ENCODE data around the gene CA10. TPM values are rescaled to one million over a fixed set of nuclear protein-coding genes. Genes with fewer than 3 reads are reported as not detected.

CA10 gene
- total and polyA plus RNA-seq, 2 of the 4 experiments (the other 2 are of a cell fraction), result not detected

DNA sequence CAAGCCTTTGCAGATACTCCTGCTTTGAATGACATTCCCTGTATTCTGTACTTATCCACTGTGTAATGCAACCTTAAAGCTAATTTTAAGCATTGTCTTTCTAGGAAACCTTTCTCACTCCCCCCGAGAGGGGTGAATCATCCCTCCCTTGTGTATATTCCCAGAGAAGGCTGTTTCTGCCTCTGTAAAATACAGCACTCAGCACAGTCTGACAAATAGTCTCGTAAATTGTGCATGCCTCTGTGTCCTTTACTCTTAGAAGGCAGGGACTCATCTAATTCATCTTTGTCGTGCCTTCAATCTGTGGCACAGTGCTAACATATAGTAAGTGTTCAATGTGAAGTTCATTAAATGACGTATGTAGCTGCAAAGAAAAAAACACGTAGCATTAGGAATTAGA lies 200.7 kb downstream of the CA10 start:
- no peaks in the 10 kb centered on the region for H3K27me3 ChIP-seq (ENCODE audit: control insufficient read depth, insufficient read depth, low read length)
- no peak overlapping the region for H3K4me2 ChIP-seq (ENCODE audit: low read depth, low read length)
- H3K4me1 ChIP-seq (ENCODE audit: control insufficient read depth, insufficient read depth, low read length), result no peaks in the 10 kb centered on the region
- no peaks in the 10 kb centered on the region for H4K20me1 ChIP-seq (ENCODE audit: insufficient read depth, low read length)
- no peak overlapping the region for H3K4ac ChIP-seq (ENCODE audit: low read depth, low read length)
- BruUV-seq (replicated peaks), result no TSS peak
- no peak overlapping the region for H2AK5ac ChIP-seq (ENCODE audit: low read depth, low read length)
- intact Hi-C loops (cut with micrococcal nuclease) (no loop called here), in situ Hi-C loops (cut with MboI; ENCODE audit: low sequenced_read_pairs) (no loop called here), dilution Hi-C loops (cut with HindIII; ENCODE audit: low sequenced_read_pairs, unreplicated experiment) (no loop called here)
- TF ChIP-seq RCOR1 (IDR thresholded peaks at IDR 0.05; ENCODE audit: insufficient replicate concordance, low read length), result no peak
- TF ChIP-seq SMC3 (IDR thresholded peaks at IDR 0.05; ENCODE audit: low read depth, low read length), result no peak
- no peak for TF ChIP-seq RAD21 (IDR thresholded peaks at IDR 0.05; ENCODE audit: low read length)
- no peak for TF ChIP-seq RFX5 (IDR thresholded peaks at IDR 0.05; ENCODE audit: low read depth, low read length)
- no peak for TF ChIP-seq BHLHE40 (IDR thresholded peaks at IDR 0.05; ENCODE audit: low read depth, low read length)
- TF ChIP-seq, protein P1, sequence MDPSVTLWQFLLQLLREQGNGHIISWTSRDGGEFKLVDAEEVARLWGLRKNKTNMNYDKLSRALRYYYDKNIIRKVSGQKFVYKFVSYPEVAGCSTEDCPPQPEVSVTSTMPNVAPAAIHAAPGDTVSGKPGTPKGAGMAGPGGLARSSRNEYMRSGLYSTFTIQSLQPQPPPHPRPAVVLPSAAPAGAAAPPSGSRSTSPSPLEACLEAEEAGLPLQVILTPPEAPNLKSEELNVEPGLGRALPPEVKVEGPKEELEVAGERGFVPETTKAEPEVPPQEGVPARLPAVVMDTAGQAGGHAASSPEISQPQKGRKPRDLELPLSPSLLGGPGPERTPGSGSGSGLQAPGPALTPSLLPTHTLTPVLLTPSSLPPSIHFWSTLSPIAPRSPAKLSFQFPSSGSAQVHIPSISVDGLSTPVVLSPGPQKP (IDR thresholded peaks at IDR 0.05; ENCODE audit: borderline replicate concordance, low read depth, low read length), result no peak
- TF ChIP-seq, protein P2, sequence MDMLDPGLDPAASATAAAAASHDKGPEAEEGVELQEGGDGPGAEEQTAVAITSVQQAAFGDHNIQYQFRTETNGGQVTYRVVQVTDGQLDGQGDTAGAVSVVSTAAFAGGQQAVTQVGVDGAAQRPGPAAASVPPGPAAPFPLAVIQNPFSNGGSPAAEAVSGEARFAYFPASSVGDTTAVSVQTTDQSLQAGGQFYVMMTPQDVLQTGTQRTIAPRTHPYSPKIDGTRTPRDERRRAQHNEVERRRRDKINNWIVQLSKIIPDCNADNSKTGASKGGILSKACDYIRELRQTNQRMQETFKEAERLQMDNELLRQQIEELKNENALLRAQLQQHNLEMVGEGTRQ (IDR thresholded peaks at IDR 0.05; ENCODE audit: low read depth, low read length), result no peak
- TF ChIP-seq, protein P3, sequence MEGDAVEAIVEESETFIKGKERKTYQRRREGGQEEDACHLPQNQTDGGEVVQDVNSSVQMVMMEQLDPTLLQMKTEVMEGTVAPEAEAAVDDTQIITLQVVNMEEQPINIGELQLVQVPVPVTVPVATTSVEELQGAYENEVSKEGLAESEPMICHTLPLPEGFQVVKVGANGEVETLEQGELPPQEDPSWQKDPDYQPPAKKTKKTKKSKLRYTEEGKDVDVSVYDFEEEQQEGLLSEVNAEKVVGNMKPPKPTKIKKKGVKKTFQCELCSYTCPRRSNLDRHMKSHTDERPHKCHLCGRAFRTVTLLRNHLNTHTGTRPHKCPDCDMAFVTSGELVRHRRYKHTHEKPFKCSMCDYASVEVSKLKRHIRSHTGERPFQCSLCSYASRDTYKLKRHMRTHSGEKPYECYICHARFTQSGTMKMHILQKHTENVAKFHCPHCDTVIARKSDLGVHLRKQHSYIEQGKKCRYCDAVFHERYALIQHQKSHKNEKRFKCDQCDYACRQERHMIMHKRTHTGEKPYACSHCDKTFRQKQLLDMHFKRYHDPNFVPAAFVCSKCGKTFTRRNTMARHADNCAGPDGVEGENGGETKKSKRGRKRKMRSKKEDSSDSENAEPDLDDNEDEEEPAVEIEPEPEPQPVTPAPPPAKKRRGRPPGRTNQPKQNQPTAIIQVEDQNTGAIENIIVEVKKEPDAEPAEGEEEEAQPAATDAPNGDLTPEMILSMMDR (conservative IDR thresholded peaks at IDR 0.05; ENCODE audit: low read depth, low read length), result no peak
- TF ChIP-seq CEBPB (IDR thresholded peaks at IDR 0.05; ENCODE audit: low read depth, low read length), result no peak
- no peak for TF ChIP-seq MXI1 (IDR thresholded peaks at IDR 0.05; ENCODE audit: borderline replicate concordance, low read depth, low read length)
- TF ChIP-seq MAZ (IDR thresholded peaks at IDR 0.05; ENCODE audit: borderline replicate concordance, low read depth, low read length), result no peak
- TF ChIP-seq POLR2A (IDR thresholded peaks at IDR 0.05; ENCODE audit: low read depth, low read length), result no peak
- TF ChIP-seq CHD1 (IDR thresholded peaks at IDR 0.05; ENCODE audit: low read depth, low read length), result no peak
- H3K79me1 ChIP-seq (ENCODE audit: low read depth in 1 of 2, low read length in 2 of 2), result no peaks in the 10 kb centered on the region
- no peak overlapping the region for H4K5ac ChIP-seq (ENCODE audit: low read depth, low read length)
- no peak overlapping the region for H4K91ac ChIP-seq (ENCODE audit: insufficient read depth, low read depth, low read length)
- H2BK15ac ChIP-seq (ENCODE audit: low read depth, low read length), result no peak overlapping the region
- POLR2A ChIA-PET (ENCODE audit: unreplicated experiment), result no interaction called here
- CTCF ChIA-PET, result no interaction called here
- ATAC-seq (ENCODE audit: low read depth) (no peak), DNase-seq (no peak)
- 29% methylated on average over 2 of the region's 5 CpGs; no CpG with 5 or more reads in 1 of the 2 experiments for WGBS, 2 experiments (ENCODE audit: extremely low coverage in 2 of 2, insufficient read length in 1 of 2)
- no peak overlapping the region for H3K18ac ChIP-seq (ENCODE audit: low read depth, low read length)
- peaks cover 13% of the 10 kb centered on the region for H3K9me3 ChIP-seq (ENCODE audit: control insufficient read depth, insufficient read depth, low read length)
- no peak overlapping the region for H4K8ac ChIP-seq (ENCODE audit: low read depth in 2 of 2, low read length in 2 of 2)
- no peak overlapping the region for H2BK5ac ChIP-seq (ENCODE audit: low read depth, low read length, poor library complexity, severe bottlenecking)
- H3K23ac ChIP-seq (ENCODE audit: low read depth, low read length), result no peak overlapping the region
- H3K14ac ChIP-seq (replicated peaks; ENCODE audit: low read depth, low read length), result no peak overlapping the region
- no peaks in the 10 kb centered on the region for H3K36me3 ChIP-seq (ENCODE audit: control insufficient read depth, insufficient read depth, low read length)
- no peak overlapping the region for H3K27ac ChIP-seq (ENCODE audit: insufficient read depth, low read length)
- no peak overlapping the region for H3K9ac ChIP-seq (ENCODE audit: low read depth, low read length)
- H2AFZ ChIP-seq (replicated peaks; ENCODE audit: low read length, poor library complexity), result no peak overlapping the region
- no peak overlapping the region for H2BK120ac ChIP-seq (ENCODE audit: low read depth, low read length)
- no peak overlapping the region for H2BK20ac ChIP-seq (ENCODE audit: low read depth, low read length)
- H3K56ac ChIP-seq (ENCODE audit: extremely low read depth, insufficient read depth, low read length), result no peak overlapping the region
- no peak overlapping the region for H2AK9ac ChIP-seq (replicated peaks; ENCODE audit: low read depth, low read length, poor library complexity)
- H3K4me3 ChIP-seq (ENCODE audit: insufficient read depth, low read depth, low read length), result no peak overlapping the region
- no peaks in the 10 kb centered on the region for H3K9me1 ChIP-seq (ENCODE audit: insufficient read depth, low read length)
